ENCODE results near the gene PLA1A.
A peak's percentile ranks its signal among the peaks of the same experiment; 100 is the strongest.

PLA1A gene

DNA sequence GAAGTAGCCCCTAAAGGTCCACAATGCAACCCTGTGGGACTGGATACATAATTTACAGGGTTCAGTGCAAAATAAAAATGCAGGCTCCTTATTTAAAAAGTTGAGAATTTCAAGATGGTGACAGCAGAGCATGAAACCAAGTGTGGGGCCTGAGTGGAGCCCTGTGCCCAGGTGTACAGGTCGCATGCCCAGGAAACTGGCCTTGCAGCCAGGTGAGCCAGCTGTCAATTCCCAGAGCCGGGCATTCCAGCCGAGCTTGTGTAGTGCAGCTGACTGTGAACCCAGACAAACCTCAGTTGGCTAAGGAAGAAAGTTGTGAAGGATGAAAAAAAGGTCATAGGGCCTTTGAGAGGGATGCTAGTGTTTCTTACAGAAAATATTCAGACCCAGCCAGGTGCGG, 35.1 kb downstream of the PLA1A start:
- TF ChIP-seq, protein P1, sequence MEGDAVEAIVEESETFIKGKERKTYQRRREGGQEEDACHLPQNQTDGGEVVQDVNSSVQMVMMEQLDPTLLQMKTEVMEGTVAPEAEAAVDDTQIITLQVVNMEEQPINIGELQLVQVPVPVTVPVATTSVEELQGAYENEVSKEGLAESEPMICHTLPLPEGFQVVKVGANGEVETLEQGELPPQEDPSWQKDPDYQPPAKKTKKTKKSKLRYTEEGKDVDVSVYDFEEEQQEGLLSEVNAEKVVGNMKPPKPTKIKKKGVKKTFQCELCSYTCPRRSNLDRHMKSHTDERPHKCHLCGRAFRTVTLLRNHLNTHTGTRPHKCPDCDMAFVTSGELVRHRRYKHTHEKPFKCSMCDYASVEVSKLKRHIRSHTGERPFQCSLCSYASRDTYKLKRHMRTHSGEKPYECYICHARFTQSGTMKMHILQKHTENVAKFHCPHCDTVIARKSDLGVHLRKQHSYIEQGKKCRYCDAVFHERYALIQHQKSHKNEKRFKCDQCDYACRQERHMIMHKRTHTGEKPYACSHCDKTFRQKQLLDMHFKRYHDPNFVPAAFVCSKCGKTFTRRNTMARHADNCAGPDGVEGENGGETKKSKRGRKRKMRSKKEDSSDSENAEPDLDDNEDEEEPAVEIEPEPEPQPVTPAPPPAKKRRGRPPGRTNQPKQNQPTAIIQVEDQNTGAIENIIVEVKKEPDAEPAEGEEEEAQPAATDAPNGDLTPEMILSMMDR (IDR thresholded peaks at IDR 0.05; ENCODE audit: low read depth, low read length): no peak
- DNase-seq (ENCODE audit: low read depth in 2 of 2): no peak
- H3K4me3 ChIP-seq (replicated peaks in 1 of 2; ENCODE audit: low read depth in 2 of 2, low read length in 2 of 2): no peak overlapping the region

DNA sequence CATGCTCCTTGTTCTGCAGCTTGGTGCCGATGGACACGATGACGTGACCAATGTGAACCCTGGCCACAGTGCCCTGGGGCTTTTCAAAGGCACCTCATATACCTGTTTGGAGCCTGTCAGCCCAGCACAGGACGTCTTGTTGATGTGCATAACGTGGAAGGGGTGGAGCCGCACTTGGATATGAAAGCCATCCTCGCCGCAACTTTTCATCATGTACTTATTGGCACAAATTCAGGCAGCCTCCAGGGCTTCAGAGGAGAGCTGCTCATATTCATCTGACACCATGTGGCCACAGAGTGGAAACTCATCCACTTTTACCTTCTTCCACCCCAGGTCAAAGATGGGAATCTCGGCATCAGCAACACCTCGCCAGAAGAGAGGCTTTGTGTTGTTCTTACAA, 38.0 kb downstream of the PLA1A start:
- TF ChIP-seq, protein P1 (IDR thresholded peaks at IDR 0.05; ENCODE audit: low read depth, low read length): no peak
- DNase-seq (ENCODE audit: low read depth in 2 of 2): no peak
- no peak overlapping the region for H3K4me3 ChIP-seq (replicated peaks in 1 of 2; ENCODE audit: low read depth in 2 of 2, low read length in 2 of 2)

DNA sequence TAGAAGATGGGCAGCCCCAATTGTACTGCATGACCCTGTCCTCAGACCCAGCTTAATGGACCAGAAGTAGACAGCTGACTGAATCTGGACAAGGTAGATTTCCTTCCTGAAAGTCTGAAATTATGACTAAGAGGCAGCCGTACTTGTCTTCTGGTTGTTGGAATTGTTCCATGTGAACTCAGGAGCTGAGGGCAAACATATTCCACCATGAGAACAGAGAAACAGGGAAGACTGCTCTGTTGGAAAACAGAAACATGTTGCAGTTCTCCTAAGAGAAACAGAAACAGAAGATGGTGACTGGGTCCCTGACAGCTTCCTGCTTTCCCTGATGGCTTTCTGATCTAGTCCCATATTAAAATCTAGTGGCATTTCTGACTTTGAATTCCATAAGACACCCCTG, 38.6 kb downstream of the PLA1A start:
- peak; percentile 53 to 66 for DNase-seq (ENCODE audit: low read depth in 2 of 2)
- TF ChIP-seq, protein P1 (IDR thresholded peaks at IDR 0.05; ENCODE audit: low read depth, low read length): no peak
- no peak overlapping the region for H3K4me3 ChIP-seq (replicated peaks in 1 of 2; ENCODE audit: low read depth in 2 of 2, low read length in 2 of 2)

DNA sequence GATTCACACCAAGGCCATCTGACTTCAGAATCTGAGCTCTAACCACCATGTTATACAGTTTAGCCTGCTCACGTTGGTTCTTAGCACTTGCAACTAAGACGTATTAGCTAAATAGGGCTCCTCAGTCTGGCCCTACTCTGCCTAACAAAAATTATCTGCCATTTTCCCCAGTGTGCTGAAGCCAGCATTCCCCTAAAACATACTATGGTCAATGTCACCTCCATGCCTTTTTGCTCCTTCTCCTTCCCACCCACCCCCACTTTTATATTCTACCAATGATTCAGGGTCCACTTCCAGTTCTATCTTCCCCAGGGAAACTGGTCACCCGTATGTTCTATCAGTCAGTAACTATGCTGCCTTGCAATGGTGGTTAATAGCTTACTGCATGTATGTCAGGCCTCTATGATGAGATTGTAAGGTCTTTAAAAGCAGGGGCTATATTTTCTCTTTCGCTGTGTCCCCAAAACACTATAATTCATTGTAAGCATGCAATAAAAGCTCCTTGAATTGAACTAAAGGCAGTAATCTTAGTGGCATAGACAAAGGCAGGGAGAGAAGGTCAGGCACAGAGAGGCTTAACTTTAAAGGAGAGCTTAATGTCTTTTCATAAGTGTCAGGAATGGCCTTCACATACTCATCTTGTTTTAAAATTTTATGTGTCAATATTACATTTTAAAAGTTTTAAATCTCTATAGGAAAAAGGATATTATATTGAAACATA, 39.4 kb downstream of the PLA1A start:
- DNase-seq (ENCODE audit: low read depth in 2 of 2): no peak
- TF ChIP-seq, protein P1 (IDR thresholded peaks at IDR 0.05; ENCODE audit: low read depth, low read length): no peak
- H3K4me3 ChIP-seq (replicated peaks in 1 of 2; ENCODE audit: low read depth in 2 of 2, low read length in 2 of 2): no peak overlapping the region

DNA sequence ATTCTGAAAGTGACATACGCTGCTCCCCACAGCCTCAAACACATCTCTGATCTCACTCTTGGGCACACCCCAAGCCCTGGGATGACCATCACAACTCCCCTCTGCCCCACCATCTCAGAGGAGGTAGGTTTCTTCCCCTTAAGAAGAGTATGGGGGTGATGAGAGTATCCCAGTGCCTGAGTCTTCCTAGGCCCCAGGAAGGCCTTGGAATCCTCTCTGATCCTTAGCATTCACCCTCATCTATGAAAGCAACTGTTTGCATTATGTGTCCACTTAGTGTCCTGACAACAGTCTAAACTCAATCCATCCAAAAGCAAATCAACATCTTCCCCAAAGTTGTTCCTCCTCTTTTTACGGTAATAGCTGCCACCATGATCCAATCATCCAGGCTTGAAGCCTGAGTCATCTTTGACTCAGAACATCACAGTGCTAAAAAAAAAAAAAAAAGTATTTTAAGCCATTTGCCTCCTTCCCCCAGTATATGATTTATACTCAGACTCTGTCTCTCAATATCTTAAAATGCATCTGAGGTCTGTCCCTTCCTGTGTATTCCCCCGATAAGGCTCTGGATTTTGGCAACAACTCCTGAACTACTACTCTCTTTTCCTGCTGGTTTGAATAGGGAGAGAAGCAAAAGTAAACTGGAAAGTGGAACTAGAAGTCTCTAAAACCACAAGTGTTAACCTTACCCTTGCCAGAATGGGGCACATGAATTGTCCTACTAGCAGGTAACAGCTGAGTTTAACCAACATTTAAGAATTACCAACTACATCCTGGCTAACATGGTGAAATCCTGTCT, 40.2 kb downstream of the PLA1A start:
- TF ChIP-seq, protein P1 (IDR thresholded peaks at IDR 0.05; ENCODE audit: low read depth, low read length): no peak
- peak; percentile 85 to 90 for DNase-seq (ENCODE audit: low read depth in 2 of 2)
- H3K4me3 ChIP-seq (replicated peaks in 1 of 2; ENCODE audit: low read depth in 2 of 2, low read length in 2 of 2): no peak overlapping the region

DNA sequence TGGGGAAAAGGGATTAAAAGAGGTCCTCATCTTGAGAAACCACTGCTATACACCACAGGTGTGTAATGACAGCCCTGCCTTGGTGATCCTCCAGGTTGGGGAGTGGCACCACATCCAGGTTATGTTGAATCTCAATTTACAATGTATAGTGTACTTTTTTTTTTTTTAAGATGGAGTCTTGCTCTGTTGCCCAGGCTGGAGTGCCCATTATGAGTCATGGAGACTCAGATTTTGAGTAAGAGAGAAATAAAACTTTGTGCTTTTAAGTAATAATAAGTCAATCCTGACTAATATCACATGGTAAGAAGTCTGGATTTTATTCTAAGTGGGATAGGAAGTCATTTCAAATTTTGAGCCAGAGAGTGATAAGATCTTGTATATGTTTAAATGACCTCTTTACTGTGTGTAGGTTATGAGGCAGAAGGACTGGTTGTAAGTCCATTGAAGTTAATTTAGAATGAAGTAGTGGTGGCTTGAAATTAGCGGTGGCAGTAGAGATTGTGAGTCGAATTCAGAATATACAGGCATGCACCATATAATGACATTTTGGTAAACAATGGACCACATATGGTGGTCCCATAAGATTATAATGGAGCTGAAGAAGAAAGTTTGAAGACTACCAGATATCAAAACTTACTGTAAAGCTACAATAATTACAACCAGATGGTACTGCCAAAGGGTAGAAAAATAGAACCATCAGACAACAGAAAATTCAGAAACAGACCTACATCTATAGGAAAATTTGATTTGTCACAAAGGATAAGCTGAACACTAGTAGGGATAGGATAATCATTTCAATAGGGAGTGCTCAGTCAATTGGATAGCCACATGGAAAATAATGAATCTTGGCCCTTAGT, 42.0 kb downstream of the PLA1A start:
- no peak overlapping the region for H3K4me3 ChIP-seq (replicated peaks in 1 of 2; ENCODE audit: low read depth in 2 of 2, low read length in 2 of 2)
- DNase-seq (ENCODE audit: low read depth in 2 of 2): no peak
- TF ChIP-seq, protein P1 (IDR thresholded peaks at IDR 0.05; ENCODE audit: low read depth, low read length): no peak
